ENCODE data around the gene GLE1. TPM values are rescaled to one million over a fixed set of nuclear protein-coding genes. Genes with fewer than 3 reads are reported as not detected.

Gene GLE1
- total RNA-seq, 5 donors from 2014 or later (not counting 1 experiment from before 2014, with no cell fraction given), result 15.5 to 30.5 (median 29.1) TPM

DNA sequence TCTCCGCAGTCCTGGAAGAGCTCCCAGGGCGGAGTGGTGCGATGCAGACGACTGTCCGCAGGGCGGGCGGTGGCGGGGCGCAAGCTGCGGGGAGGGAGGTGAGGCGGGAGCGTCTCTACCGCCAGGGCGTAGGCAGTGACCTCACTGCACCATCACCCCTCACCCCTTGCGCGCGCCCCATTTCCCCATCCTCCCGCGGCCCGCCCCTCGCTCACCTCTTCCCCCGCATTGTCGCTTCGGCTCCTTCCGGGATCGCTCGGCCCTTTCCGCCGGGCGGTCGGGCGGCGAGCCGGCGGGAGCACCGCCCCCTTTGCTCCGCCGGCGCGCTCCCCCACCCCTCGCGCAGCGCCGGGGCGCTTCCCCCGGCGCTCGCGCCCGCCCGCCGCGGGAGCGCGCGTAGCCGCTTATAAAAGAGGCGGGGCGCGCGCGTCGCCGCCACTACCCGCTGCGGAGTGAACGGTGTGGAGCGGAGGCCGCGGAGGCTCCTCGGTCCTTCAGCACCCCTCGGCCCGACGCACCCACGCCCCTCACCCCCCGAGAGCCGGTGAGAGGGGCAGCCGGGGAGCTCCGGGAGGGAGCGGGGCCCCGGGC, 47.7 kb downstream of the GLE1 start, which contains the start of gene SPTAN1:
TSS of gene SPTAN1 (plus strand) at position 435 of the 591 bp plus-strand sequence. CDS start 14,154 bp downstream, outside the sequence.
- DNase-seq (peak; percentile 90 to 97 (median 94)), ATAC-seq (replicated peaks in 1 of 4) (peak; percentile 82 to 93 (median 90))
- under 1% methylated on average over 78 of the region's 81 CpGs for WGBS (ENCODE audit: insufficient coverage)
- H3K27ac Mint-ChIP-seq, result peak within 1 kb of the TSS; percentile 91 to 94
- H3K4me3 Mint-ChIP-seq, result peak within 1 kb of the TSS in 2 of 3 donors; percentile 84 to 89
- Histone ChIP-seq H3K4me3 (ENCODE audit: control insufficient read depth in 1 of 2, extremely low read depth in 1 of 2, low read length in 1 of 2) (peak within 1 kb of the TSS; percentile 89 to 94), H3K27me3 (replicated peaks in 1 of 2; ENCODE audit: control insufficient read depth in 2 of 2, extremely low read depth in 1 of 2, insufficient read depth in 2 of 2, low read length in 1 of 2) (no peaks in the 10 kb centered on the region), H3K36me3 (ENCODE audit: control insufficient read depth in 2 of 2, extremely low read depth in 1 of 2, insufficient read depth in 1 of 2, low read length in 1 of 2) (peaks cover 0 to 2% of the 10 kb centered on the region in 2 donors), H3K9me3 (no peaks in the 10 kb centered on the region), H3K27ac (ENCODE audit: low read length) (peak within 1 kb of the TSS; percentile 97), H3K4me1 (ENCODE audit: control insufficient read depth in 1 of 2, extremely low read depth in 1 of 2, insufficient read depth in 2 of 2, low read length in 2 of 2) (peaks cover 44 to 47% of the 10 kb centered on the region in 2 experiments)
- H3K27me3 Mint-ChIP-seq, result no peaks in the 10 kb centered on the region
- POLR2A ChIA-PET, result interaction anchor here (0.6 to 0.9 kb wide), 6 partner anchors 10 to 581 kb away, joined by 3 to 4 read pairs (median 4); no protein-coding TSS in a partner anchor
- H3K4me1 Mint-ChIP-seq, result peaks cover 28 to 34% (median 29%) of the 10 kb centered on the region in 3 donors
- no peaks in the 10 kb centered on the region for H3K36me3 Mint-ChIP-seq
- no peaks in the 10 kb centered on the region for H3K9me3 Mint-ChIP-seq
- CTCF ChIA-PET, result interaction anchor here in 1 of 2 donors (0.6 to 1.0 kb wide), 2 partner anchors 47 to 257 kb away, joined by 3 read pairs; partner anchors contain the start of gene GLE1

DNA sequence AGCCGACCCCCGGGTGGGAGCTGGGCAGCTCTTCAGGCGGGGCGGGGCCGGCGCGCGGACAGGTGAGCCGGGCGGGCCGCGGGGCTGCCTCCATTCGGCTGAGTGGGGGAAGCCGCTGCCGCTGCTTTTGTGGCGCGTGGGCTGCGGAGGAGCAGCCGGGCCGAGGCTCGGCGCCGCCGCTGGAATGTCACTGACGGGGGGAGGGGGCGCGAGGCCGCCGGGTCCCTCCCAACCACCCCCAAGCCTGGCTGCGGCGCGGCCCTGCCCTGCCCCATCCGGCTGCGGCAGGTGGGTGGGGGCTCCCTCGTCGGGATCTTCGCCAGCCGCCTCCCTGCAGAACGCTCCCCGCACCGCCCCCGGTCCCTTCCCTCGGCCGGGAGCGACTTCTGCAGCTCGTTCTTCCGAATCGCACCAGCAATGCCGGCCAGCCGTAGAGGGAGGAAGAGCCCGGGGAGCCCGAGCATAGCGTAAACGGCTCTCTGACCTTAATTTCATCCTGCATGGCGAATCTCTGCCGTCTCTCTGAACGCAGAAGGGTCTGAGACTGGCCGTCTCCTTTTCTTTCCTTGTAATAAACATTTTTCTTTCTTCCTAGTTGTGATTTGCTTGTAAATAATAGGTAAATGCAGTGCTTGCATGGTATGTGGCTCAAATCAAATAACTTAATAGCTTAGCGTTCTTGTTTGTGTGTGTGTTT, 48.4 kb downstream of the GLE1 start:
- ChIA-PET CTCF (interaction anchor here in 1 of 2 donors (1.0 kb wide), 1 partner anchor 48 kb away, joined by 3 read pairs; the partner anchor contains the start of gene GLE1), POLR2A (interaction anchor here (0.6 to 1.1 kb wide), 6 partner anchors 9 to 1727 kb away, joined by 3 to 4 read pairs (median 4); no protein-coding TSS in a partner anchor)
- peak; percentile 28 to 41 (median 36) for ATAC-seq (replicated peaks in 1 of 4)
- peak overlapping the region; percentile 61 for H3K27ac ChIP-seq (ENCODE audit: low read length)
- Mint-ChIP-seq H3K27ac (no peak overlapping the region), H3K4me3 (no peak overlapping the region), H3K4me1 (peaks cover 29 to 39% (median 29%) of the 10 kb centered on the region in 3 donors), H3K9me3 (no peaks in the 10 kb centered on the region), H3K36me3 (no peaks in the 10 kb centered on the region), H3K27me3 (no peaks in the 10 kb centered on the region)
- H3K27me3 ChIP-seq (replicated peaks in 1 of 2; ENCODE audit: control insufficient read depth in 2 of 2, extremely low read depth in 1 of 2, insufficient read depth in 2 of 2, low read length in 1 of 2), result no peaks in the 10 kb centered on the region
- under 1% methylated on average over 52 of the region's 59 CpGs for WGBS (ENCODE audit: insufficient coverage)
- peak in 18 of 35 experiments; percentile 0 to 52 (median 20) for DNase-seq
- H3K36me3 ChIP-seq (ENCODE audit: control insufficient read depth in 2 of 2, extremely low read depth in 1 of 2, insufficient read depth in 1 of 2, low read length in 1 of 2), result peaks cover 0 to 2% of the 10 kb centered on the region in 2 donors
- H3K9me3 ChIP-seq, result no peaks in the 10 kb centered on the region
- H3K4me1 ChIP-seq (ENCODE audit: control insufficient read depth in 1 of 2, extremely low read depth in 1 of 2, insufficient read depth in 2 of 2, low read length in 2 of 2), result peaks cover 45 to 48% of the 10 kb centered on the region in 2 experiments
- peak overlapping the region; percentile 81 to 89 for H3K4me3 ChIP-seq (ENCODE audit: control insufficient read depth in 1 of 2, extremely low read depth in 1 of 2, low read length in 1 of 2)

DNA sequence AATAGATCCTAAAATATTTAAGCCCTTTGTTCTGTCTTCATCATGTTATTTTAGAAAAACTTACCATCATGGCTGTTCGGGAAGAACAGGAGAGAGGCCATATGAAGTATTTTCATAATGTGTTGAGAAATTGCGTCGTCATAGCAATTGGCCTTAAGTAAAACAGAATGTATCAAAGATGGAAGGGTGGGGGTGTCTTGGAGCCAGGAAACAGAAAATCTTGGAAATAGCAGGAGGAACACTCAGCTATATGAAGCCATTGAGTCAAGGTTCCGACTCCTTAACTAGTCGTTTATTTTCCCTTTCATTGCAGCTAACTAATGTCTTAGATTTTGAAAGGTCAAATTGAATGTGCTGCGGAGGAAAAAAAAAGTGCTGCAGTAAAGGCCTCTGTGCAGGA, 49.2 kb downstream of the GLE1 start:
- H3K27me3 ChIP-seq (replicated peaks in 1 of 2; ENCODE audit: control insufficient read depth in 2 of 2, extremely low read depth in 1 of 2, insufficient read depth in 2 of 2, low read length in 1 of 2), result no peaks in the 10 kb centered on the region
- H3K27ac Mint-ChIP-seq, result no peak overlapping the region
- H3K4me1 ChIP-seq (ENCODE audit: control insufficient read depth in 1 of 2, extremely low read depth in 1 of 2, insufficient read depth in 2 of 2, low read length in 2 of 2), result peaks cover 52 to 55% of the 10 kb centered on the region in 2 experiments
- ChIA-PET POLR2A (interaction anchor here (0.6 to 1.1 kb wide), 4 partner anchors 9 to 1728 kb away, joined by 3 to 4 read pairs (median 4); no protein-coding TSS in a partner anchor), CTCF (no interaction called here)
- peaks cover 29 to 47% (median 36%) of the 10 kb centered on the region in 3 donors for H3K4me1 Mint-ChIP-seq
- no peaks in the 10 kb centered on the region for H3K9me3 ChIP-seq
- H3K9me3 Mint-ChIP-seq, result no peaks in the 10 kb centered on the region
- no peaks in the 10 kb centered on the region for H3K36me3 Mint-ChIP-seq
- peak overlapping the region; percentile 61 for H3K27ac ChIP-seq (ENCODE audit: low read length)
- peaks cover 0 to 2% of the 10 kb centered on the region in 2 donors for H3K36me3 ChIP-seq (ENCODE audit: control insufficient read depth in 2 of 2, extremely low read depth in 1 of 2, insufficient read depth in 1 of 2, low read length in 1 of 2)
- peak in 1 of 35 experiments; percentile 20 for DNase-seq
- WGBS (ENCODE audit: insufficient coverage), result 20% methylated on average over 3 of the region's 6 CpGs
- ATAC-seq (replicated peaks in 1 of 4), result no peak
- peak overlapping the region in 1 of 2 donors; percentile 81 for H3K4me3 ChIP-seq (ENCODE audit: control insufficient read depth in 1 of 2, extremely low read depth in 1 of 2, low read length in 1 of 2)
- no peaks in the 10 kb centered on the region for H3K27me3 Mint-ChIP-seq
- no peak overlapping the region for H3K4me3 Mint-ChIP-seq

DNA sequence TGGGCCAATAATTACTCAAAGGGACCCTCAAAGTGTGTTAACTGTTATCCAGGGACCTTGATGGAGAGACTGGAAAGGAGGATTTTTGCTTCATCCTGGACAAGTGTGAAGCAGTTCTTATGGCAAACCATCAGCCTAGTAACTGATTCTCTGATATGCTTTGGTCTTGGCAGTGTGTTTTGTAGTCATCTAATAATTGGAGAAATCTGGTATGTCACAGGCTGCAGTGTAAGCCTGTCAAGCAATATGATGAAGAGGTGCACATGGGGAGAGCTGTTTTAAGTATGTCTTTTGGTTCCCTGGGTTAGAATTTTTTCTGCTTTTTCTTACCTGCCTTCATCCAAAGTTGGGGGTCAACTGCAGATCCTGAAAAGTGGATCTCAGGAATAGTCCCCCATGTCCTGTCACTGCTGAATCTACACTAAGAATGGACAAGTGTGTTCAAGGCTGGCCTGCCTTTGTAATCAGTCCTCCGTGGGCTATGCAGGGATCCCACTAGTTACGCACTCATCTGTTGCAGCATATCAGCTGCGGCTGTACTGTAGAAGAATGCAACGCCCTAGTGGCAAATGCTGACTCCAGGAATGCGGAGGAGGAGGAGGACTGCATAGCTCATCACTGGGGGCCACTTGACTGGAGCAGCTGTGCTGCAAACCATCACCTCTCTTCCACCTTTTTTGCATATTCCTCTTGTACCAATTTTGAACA, 49.8 kb downstream of the GLE1 start:
- no peaks in the 10 kb centered on the region for H3K36me3 Mint-ChIP-seq
- CTCF ChIA-PET, result no interaction called here
- no peak overlapping the region for H3K4me3 Mint-ChIP-seq
- 59% methylated on average over 3 of the region's 5 CpGs for WGBS (ENCODE audit: insufficient coverage)
- H3K27me3 Mint-ChIP-seq, result no peaks in the 10 kb centered on the region
- peaks cover 58 to 59% of the 10 kb centered on the region in 2 experiments for H3K4me1 ChIP-seq (ENCODE audit: control insufficient read depth in 1 of 2, extremely low read depth in 1 of 2, insufficient read depth in 2 of 2, low read length in 2 of 2)
- H3K9me3 ChIP-seq, result no peaks in the 10 kb centered on the region
- H3K4me3 ChIP-seq (ENCODE audit: control insufficient read depth in 1 of 2, extremely low read depth in 1 of 2, low read length in 1 of 2), result peak overlapping the region in 1 of 2 donors; percentile 81
- no peaks in the 10 kb centered on the region for H3K27me3 ChIP-seq (replicated peaks in 1 of 2; ENCODE audit: control insufficient read depth in 2 of 2, extremely low read depth in 1 of 2, insufficient read depth in 2 of 2, low read length in 1 of 2)
- no peak overlapping the region for H3K27ac Mint-ChIP-seq
- DNase-seq (peak in 8 of 35 experiments; percentile 4 to 41 (median 12)), ATAC-seq (replicated peaks in 1 of 4) (no peak)
- H3K27ac ChIP-seq (ENCODE audit: low read length), result peak overlapping the region; percentile 11
- H3K4me1 Mint-ChIP-seq, result peaks cover 28 to 53% (median 42%) of the 10 kb centered on the region in 3 donors
- POLR2A ChIA-PET, result interaction anchor here in 1 of 2 donors (0.5 kb wide), 1 partner anchor 41 kb away, joined by 5 read pairs; no protein-coding TSS in a partner anchor
- H3K9me3 Mint-ChIP-seq, result no peaks in the 10 kb centered on the region
- H3K36me3 ChIP-seq (ENCODE audit: control insufficient read depth in 2 of 2, extremely low read depth in 1 of 2, insufficient read depth in 1 of 2, low read length in 1 of 2), result peaks cover 0 to 2% of the 10 kb centered on the region in 2 donors

DNA sequence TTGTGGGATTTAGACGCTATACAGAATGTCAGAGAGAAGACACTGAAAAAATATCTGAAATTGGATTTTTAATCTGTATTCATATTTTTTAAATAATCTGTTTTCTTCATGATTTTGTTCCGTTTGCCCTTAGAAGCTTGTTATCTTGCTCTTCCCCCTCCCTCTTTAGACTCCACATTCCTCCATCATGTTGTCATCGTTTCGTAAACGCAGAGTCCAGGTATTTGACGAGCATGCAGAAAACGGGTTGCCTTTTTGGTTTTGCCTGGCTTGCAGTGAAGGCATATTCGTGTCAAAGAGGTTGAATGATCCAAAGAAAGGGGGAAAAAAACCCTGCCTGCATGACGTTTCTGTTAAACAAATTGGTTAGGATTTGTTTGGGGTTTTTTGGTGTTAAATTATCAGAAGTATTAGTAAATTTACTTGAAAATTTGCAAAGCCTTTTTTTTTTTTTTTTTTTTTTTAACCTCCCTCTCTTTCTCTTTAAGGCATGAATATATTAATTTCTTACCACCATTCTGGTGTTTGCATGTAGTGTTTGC, 50.7 kb downstream of the GLE1 start:
- Mint-ChIP-seq H3K36me3 (no peaks in the 10 kb centered on the region), H3K4me3 (no peak overlapping the region), H3K27me3 (no peaks in the 10 kb centered on the region), H3K4me1 (peaks cover 19 to 51% (median 33%) of the 10 kb centered on the region in 3 donors), H3K9me3 (no peaks in the 10 kb centered on the region), H3K27ac (no peak overlapping the region)
- H3K4me1 ChIP-seq (ENCODE audit: control insufficient read depth in 1 of 2, extremely low read depth in 1 of 2, insufficient read depth in 2 of 2, low read length in 2 of 2), result peaks cover 59 to 66% of the 10 kb centered on the region in 2 experiments
- DNase-seq (no peak), ATAC-seq (replicated peaks in 1 of 4) (no peak)
- peaks cover 0 to 2% of the 10 kb centered on the region in 2 donors for H3K36me3 ChIP-seq (ENCODE audit: control insufficient read depth in 2 of 2, extremely low read depth in 1 of 2, insufficient read depth in 1 of 2, low read length in 1 of 2)
- H3K27ac ChIP-seq (ENCODE audit: low read length), result no peak overlapping the region
- 90% methylated on average over 4 of the region's 9 CpGs for WGBS (ENCODE audit: insufficient coverage)
- H3K4me3 ChIP-seq (ENCODE audit: control insufficient read depth in 1 of 2, extremely low read depth in 1 of 2, low read length in 1 of 2), result no peak overlapping the region
- no peaks in the 10 kb centered on the region for H3K9me3 ChIP-seq
- ChIA-PET CTCF (no interaction called here), POLR2A (interaction anchor here in 1 of 2 donors (0.5 to 0.7 kb wide), 3 partner anchors 14 to 263 kb away, joined by 4 to 6 read pairs (median 5); partner anchors contain the start of gene ENDOG)
- H3K27me3 ChIP-seq (replicated peaks in 1 of 2; ENCODE audit: control insufficient read depth in 2 of 2, extremely low read depth in 1 of 2, insufficient read depth in 2 of 2, low read length in 1 of 2), result no peaks in the 10 kb centered on the region
